GM18858 (cell line): Measurements from ENCODE around the gene MAPT.
"Not testable (repeated sequence)": the region's sequence is repeated elsewhere in the genome, so short reads cannot be mapped to it uniquely, and the experiment has no call there.

Experiments used
- ATAC-seq: cut with Tn5 transposase; IDR thresholded peaks from one replicate; pipeline ENCODE4 v1.9.1; 2021; ENCODE audit not compliant: unreplicated experiment

Gene MAPT

GRCh38 chr17:45949755-45950320 lies 55.5 kb downstream of the MAPT start:
- no peak for ATAC-seq

DNA sequence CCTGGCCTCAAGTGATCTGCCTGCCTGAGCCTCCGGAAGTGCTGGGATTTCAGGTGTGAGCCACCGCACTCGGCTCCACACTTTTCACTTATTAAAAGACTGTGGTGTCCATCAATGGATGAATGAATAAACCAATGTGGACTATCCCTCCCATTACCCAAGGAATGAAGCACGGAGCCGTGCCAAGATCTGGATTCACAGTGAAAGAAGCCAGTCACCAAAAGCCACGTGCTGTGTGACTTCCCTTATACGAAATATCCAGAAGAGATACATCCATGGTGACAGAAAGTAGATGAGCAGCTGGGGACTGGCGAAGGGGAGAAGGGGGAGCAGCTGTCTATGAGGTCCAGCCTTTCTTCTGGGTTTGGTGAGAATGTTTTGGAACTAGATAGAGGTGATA lies 56.5 kb downstream of the MAPT start:
- no peak for ATAC-seq

- no peak for ATAC-seq
Measured at GRCh38 chr17:45951403-45951802, 57.0 kb downstream of the MAPT start.

- no peak for ATAC-seq
Measured at GRCh38 chr17:45951941-45952340, 57.6 kb downstream of the MAPT start.

- no peak for ATAC-seq
Measured at GRCh38 chr17:45952814-45953320, 58.5 kb downstream of the MAPT start.

- ATAC-seq: no peak
Measured at GRCh38 chr17:45953561-45953960, 59.2 kb downstream of the MAPT start.

GRCh38 chr17:45954914-45955313 lies 60.6 kb downstream of the MAPT start:
- no peak for ATAC-seq

DNA sequence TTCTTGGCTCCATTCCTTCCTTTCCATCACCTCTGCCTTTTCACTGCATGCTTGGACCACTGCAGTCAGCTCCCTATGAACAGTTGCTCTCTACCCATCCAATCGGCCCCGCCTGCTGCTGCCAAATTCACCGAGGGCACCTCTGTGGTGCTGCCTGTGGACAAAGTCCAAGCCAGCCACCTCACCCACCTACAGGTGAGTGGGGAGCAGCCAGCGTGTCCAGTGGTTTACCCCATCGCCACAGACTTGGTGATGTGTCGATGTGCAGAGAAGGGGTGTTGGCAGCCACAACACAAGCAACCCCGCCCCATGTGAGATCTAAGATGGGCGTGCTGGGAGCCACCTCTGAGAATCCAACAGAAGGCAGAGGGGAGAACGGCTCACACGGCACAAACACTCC lies 61.0 kb downstream of the MAPT start:
- ATAC-seq: no peak

GRCh38 chr17:45956090-45956489 lies 61.7 kb downstream of the MAPT start:
- no peak for ATAC-seq

DNA sequence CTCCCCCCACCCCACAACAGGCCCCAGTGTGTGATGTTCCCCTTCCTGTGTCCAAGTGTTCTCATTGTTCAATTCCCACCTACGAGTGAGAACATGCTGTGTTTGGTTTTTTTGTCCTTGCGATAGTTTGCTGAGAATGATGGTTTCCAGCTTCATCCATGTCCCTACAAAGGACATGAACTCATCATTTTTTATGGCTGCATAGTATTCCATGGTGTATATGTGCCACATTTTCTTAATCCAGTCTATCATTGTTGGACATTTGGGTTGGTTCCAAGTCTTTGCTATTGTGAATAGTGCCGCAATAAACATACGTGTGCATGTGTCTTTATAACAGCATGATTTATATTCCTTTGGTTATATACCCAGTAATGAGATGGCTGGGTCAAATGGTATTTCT lies 62.4 kb downstream of the MAPT start:
- ATAC-seq: not testable (repeated sequence)

DNA sequence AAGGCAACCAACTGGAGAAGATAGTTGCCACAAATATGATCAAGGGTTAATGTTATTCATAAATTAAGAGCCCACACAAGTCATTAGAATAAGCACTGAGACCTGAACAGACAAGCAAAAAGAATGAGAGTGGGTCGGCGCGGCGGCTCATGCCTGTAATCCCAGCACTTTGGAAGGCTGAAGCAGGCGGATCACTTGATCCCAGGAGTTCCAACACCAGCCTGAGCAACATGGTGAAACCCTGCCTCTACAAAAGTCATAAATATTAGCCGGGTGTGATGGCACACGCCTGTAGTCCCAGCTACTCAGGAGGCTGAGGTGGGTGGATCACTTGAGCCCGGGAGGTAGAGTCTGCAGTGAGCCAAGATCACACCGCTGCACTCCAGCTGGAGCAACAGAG lies 64.0 kb downstream of the MAPT start:
- no peak for ATAC-seq

DNA sequence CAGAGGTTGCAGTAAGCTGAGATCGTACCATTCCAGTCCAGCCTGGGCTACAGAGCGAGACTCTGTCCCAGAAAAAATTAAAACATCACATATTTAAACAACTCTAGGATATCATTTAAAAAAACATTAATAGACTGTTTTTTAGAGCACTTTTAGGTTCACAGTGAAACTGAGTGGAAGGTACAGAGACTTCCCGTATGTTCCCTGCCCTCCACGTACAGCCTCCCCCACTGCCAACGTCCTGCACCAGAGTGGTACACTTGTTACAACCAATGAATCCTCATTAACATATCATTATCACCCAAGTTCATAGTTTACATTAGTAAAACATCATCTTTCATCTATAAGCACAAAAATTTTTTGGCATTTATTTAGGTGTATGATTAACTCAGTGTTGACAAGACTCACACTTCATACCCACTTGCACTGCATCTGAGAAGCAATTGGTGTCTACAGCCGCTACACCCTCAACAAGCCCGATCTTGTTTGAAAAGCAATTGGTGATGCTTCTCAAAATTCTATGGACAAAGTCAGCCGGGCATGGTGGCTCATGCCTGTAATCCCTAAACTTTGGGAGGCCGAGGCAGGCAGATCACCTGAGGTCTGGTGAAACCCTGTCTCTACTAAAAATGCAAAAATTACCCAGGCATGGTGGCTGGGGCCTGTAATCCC lies 64.8 kb downstream of the MAPT start:
- no peak for ATAC-seq

GRCh38 chr17:45960311-45960710 lies 66.0 kb downstream of the MAPT start:
- no peak for ATAC-seq

DNA sequence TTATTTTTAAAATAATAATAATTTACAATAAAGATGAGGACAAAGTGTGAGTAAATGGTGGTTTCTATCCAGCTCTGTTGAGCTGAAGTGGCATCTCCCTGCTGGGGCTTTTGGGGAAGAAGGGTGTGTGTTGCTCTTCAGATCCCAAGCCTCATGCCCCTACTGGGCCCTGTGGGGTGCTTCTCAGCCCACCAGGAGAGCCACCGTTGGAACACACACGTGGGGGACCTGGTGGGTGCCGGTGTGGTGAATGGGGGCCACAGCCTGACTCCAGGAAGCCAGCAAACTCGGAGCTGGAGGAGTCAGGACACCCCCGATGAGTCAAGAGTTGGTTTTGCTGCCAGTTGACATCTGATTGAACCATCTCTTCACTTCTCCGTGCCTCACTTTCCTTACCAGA lies 66.9 kb downstream of the MAPT start:
- ATAC-seq: no peak

- ATAC-seq: no peak
Measured at GRCh38 chr17:45962221-45962972, 68.0 kb downstream of the MAPT start.

GRCh38 chr17:45963283-45963682 lies 68.9 kb downstream of the MAPT start:
- no peak for ATAC-seq

DNA sequence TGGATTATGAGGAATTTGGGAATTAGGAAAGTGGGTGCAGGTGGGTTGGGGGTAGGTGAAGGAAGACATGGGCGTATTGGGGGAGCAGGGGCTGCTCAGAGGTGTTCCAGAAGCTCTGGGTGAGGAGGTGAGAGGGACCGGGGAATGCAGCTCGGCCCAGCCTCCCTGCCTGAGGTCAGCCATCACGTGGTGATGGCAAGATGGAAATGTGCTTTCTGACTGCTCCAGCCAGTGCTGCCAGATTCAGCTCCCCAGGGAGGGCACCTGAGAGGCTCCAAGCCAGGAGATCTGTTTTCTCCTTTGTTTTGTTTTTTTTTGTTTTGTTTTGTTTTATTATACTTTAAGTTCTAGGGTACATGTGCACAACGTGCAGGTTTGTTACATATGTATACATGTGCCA lies 69.5 kb downstream of the MAPT start:
- no peak for ATAC-seq

GRCh38 chr17:45964634-45965033 lies 70.3 kb downstream of the MAPT start:
- ATAC-seq: no peak

DNA sequence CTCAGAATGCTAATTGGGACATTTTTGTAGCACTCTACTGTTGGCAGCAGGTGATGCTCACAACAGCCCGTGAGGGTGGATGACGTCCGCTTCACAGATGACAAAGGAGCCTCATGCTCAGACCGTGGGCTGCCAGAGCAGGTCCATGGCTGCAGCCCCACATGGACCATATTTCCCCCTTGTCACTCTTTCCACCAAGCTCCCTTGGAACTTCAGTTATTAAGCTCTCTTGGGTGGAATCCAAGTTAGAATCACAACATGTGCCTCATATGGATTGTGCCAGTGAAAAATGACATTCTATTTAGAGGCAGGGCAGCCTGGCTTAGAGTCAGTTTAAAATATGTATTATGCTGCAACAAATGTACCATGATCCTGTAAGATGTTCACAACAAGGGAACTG lies 71.5 kb downstream of the MAPT start:
- no peak for ATAC-seq

GRCh38 chr17:45966606-45967280 lies 72.4 kb downstream of the MAPT start:
- ATAC-seq: no peak

GRCh38 chr17:45967378-45967777 lies 73.0 kb downstream of the MAPT start:
- no peak for ATAC-seq

GRCh38 chr17:45968732-45969131 lies 74.4 kb downstream of the MAPT start:
- ATAC-seq: no peak
